K562 (cell line): Measurements from ENCODE around the gene STK11.

Source experiments
- ESRRA ChIP-seq: fragments of 450-650 bp; IDR thresholded peaks from 2 replicates; pipeline ENCODE4 v1.6.1; 2014; ENCODE audit warnings: low read depth, mild to moderate bottlenecking, moderate library complexity, borderline replicate concordance
- GTF2F1 ChIP-seq: IDR thresholded peaks from 2 replicates; pipeline ENCODE4 v1.6.1; 2011; ENCODE audit warnings: low read depth, low read length, improper control_type of control experiment
- MITF ChIP-seq: IDR thresholded peaks from 2 replicates; pipeline ENCODE4 v1.6.1; 2014; ENCODE audit warnings: antibody characterized with exemption
- PREB ChIP-seq: sonication (generic); formaldehyde crosslinking; IDR thresholded peaks from 2 replicates; pipeline ENCODE4 v1.8.1; 2023; ENCODE audit warnings: mild to moderate bottlenecking, missing genetic modification reagents

DNA sequence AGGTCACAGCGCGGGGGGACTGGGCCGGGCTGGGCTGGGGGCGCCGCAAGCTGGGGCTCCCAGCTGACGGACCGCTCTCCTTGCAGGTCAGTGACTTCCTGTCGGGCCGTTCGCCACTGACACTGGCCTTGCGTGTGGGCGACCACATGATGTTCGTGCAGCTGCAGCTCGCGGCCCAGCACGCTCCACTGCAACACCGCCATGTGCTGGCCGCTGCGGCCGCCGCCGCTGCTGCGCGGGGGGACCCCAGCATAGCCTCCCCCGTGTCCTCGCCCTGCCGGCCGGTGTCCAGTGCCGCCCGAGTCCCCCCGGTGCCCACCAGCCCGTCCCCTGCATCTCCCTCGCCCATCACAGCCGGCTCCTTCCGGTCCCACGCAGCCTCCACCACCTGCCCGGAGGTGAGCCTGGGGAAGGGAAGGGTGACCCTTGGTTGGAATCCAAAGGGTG lies 48.5 kb downstream of the STK11 start:
- TF ChIP-seq PREB (CRISPR knock-in tag) = no peak
- TF ChIP-seq GTF2F1 = no peak
- no peak for TF ChIP-seq MITF
- no peak for TF ChIP-seq ESRRA
